Measurements from ENCODE around the gene ZBTB40.

DNA sequence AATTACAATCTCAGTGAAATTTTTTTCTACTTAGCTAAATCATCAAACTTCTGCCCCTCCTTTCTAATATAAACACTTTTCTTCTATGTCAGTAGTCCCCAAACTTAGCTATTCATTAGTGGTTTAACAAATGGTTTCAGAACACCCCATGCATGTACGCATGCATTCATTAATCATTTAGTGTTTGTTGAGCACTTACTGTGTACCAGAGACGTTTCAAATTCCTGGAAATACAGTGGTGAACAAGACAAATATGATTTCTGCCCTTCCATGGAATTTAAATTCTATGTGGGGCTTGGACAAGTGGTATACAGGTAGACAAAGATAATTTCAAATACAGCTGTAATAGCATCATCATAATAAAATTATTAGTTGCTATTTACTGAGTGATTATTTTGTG is 1.5 kb downstream of the ZBTB40 start:
- TF ChIP-seq EZH2 (IDR thresholded peaks at IDR 0.05; ENCODE audit: borderline replicate concordance, low read depth, low read length, severe bottlenecking): no peak
- TF ChIP-seq, protein P1, sequence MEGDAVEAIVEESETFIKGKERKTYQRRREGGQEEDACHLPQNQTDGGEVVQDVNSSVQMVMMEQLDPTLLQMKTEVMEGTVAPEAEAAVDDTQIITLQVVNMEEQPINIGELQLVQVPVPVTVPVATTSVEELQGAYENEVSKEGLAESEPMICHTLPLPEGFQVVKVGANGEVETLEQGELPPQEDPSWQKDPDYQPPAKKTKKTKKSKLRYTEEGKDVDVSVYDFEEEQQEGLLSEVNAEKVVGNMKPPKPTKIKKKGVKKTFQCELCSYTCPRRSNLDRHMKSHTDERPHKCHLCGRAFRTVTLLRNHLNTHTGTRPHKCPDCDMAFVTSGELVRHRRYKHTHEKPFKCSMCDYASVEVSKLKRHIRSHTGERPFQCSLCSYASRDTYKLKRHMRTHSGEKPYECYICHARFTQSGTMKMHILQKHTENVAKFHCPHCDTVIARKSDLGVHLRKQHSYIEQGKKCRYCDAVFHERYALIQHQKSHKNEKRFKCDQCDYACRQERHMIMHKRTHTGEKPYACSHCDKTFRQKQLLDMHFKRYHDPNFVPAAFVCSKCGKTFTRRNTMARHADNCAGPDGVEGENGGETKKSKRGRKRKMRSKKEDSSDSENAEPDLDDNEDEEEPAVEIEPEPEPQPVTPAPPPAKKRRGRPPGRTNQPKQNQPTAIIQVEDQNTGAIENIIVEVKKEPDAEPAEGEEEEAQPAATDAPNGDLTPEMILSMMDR (IDR thresholded peaks at IDR 0.05; ENCODE audit: borderline replicate concordance, extremely low read depth, low read length, poor library complexity, severe bottlenecking): no peak

Data from DND-41 (cell line).